H9 (cell line): ENCODE measurements around the gene CTAGE6. TPM values are rescaled to one million over a fixed set of nuclear protein-coding genes. Genes with fewer than 3 reads are reported as not detected.
"Not testable (repeated sequence)": the region's sequence is repeated elsewhere in the genome, so short reads cannot be mapped to it uniquely, and the experiment has no call there.

ENCODE experiments used
- DNase-seq: peaks from one replicate; pipeline ENCODE4 v3.0.0-alpha.2; 2017
- H2AFZ ChIP-seq: one replicate; pipeline ENCODE4 v1.6.1; 2013; ENCODE audit warnings: mild to moderate bottlenecking, low read length, control low read depth, moderate library complexity
- H2AK5ac ChIP-seq: 2 replicates; pipeline ENCODE4 v1.6.1; 2013; ENCODE audit warnings: low read length, control low read depth, mixed read lengths; ENCODE audit not compliant: insufficient read length
- H2BK120ac ChIP-seq: one replicate; pipeline ENCODE4 v1.6.1; 2013; ENCODE audit warnings: low read depth, mild to moderate bottlenecking, low read length, control low read depth, inconsistent platforms; ENCODE audit not compliant: poor library complexity, severe bottlenecking
- H2BK12ac ChIP-seq: 2 replicates; pipeline ENCODE4 v1.6.1; 2013; ENCODE audit warnings: low read length, control low read depth, mixed read lengths, low read depth; ENCODE audit not compliant: insufficient read length
- H2BK15ac ChIP-seq: 2 replicates; pipeline ENCODE4 v1.6.1; 2013; ENCODE audit warnings: low read depth, low read length, control low read depth
- H2BK20ac ChIP-seq: one replicate; pipeline ENCODE4 v1.6.1; 2013; ENCODE audit warnings: low read depth, mild to moderate bottlenecking, low read length, control low read depth, inconsistent platforms; ENCODE audit not compliant: poor library complexity, severe bottlenecking
- H2BK5ac ChIP-seq: 2 replicates; pipeline ENCODE4 v1.6.1; 2013; ENCODE audit warnings: low read length, control low read depth, mixed read lengths; ENCODE audit not compliant: insufficient read length
- H3K14ac ChIP-seq: 2 replicates; pipeline ENCODE4 v1.6.1; 2013; ENCODE audit warnings: low read length, control low read depth; ENCODE audit not compliant: insufficient read depth
- H3K18ac ChIP-seq: 2 replicates; pipeline ENCODE4 v1.6.1; 2013; ENCODE audit warnings: low read depth, mild to moderate bottlenecking, mixed read lengths, low read length, control low read depth; ENCODE audit not compliant: insufficient read length
- H3K23ac ChIP-seq: 2 replicates; pipeline ENCODE4 v1.6.1; 2013; ENCODE audit warnings: low read length, control low read depth, mixed read lengths, low read depth; ENCODE audit not compliant: insufficient read length
- H3K23me2 ChIP-seq: 2 replicates; pipeline ENCODE4 v1.6.1; 2013; ENCODE audit warnings: low read depth, mild to moderate bottlenecking, mixed read lengths, low read length, control low read depth; ENCODE audit not compliant: insufficient read length, poor library complexity, severe bottlenecking
- H3K27ac ChIP-seq: 2 replicates; pipeline ENCODE4 v1.5.1; 2013; ENCODE audit warnings: low read length, control low read depth, mixed read lengths, low read depth; ENCODE audit not compliant: insufficient read length
- H3K27me3 ChIP-seq: 2 replicates; pipeline ENCODE4 v1.6.1; 2013; ENCODE audit warnings: low read length, control low read depth, inconsistent platforms; ENCODE audit not compliant: insufficient read depth
- H3K4ac ChIP-seq: 2 replicates; pipeline ENCODE4 v1.6.1; 2013; ENCODE audit warnings: low read depth, mild to moderate bottlenecking, control low read depth, inconsistent platforms, low read length, moderate library complexity
- H3K4me1 ChIP-seq: 2 replicates; pipeline ENCODE4 v1.6.1; 2013; ENCODE audit warnings: low read length, control low read depth, inconsistent platforms; ENCODE audit not compliant: insufficient read depth
- H3K4me2 ChIP-seq: 2 replicates; pipeline ENCODE4 v1.6.1; 2013; ENCODE audit warnings: low read length, control low read depth, mixed read lengths; ENCODE audit not compliant: insufficient read length, insufficient read depth
- H3K56ac ChIP-seq: 2 replicates; pipeline ENCODE4 v1.6.1; 2013; ENCODE audit warnings: low read depth, mild to moderate bottlenecking, mixed read lengths, low read length, control low read depth; ENCODE audit not compliant: insufficient read length
- H3K79me1 ChIP-seq: 2 replicates; pipeline ENCODE4 v1.6.1; 2013; ENCODE audit warnings: low read depth, mild to moderate bottlenecking, moderate library complexity, low read length, control low read depth, inconsistent platforms; ENCODE audit not compliant: insufficient read depth, poor library complexity, severe bottlenecking
- H3K79me2 ChIP-seq: 2 replicates; pipeline ENCODE4 v1.6.1; 2013; ENCODE audit warnings: low read length, control low read depth, inconsistent platforms; ENCODE audit not compliant: insufficient read depth
- H3K9ac ChIP-seq: 2 replicates; pipeline ENCODE4 v1.6.1; 2013; ENCODE audit warnings: low read length, control low read depth, mixed read lengths; ENCODE audit not compliant: insufficient read length; ENCODE audit errors: extremely low read depth
- H3K9me3 ChIP-seq: one replicate; pipeline ENCODE4 v1.6.1; 2013; ENCODE audit warnings: low read depth, low read length, inconsistent platforms; ENCODE audit not compliant: control insufficient read depth
- H3T11ph ChIP-seq: one replicate; pipeline ENCODE4 v1.6.1; 2013; ENCODE audit warnings: mild to moderate bottlenecking, low read length, control low read depth, inconsistent platforms
- H4K20me1 ChIP-seq: one replicate; pipeline ENCODE4 v1.6.1; 2013; ENCODE audit not compliant: control insufficient read depth, insufficient read length, insufficient read depth
- H4K5ac ChIP-seq: 2 replicates; pipeline ENCODE4 v1.6.1; 2013; ENCODE audit warnings: low read depth, mild to moderate bottlenecking, mixed read lengths, low read length, control low read depth; ENCODE audit not compliant: insufficient read length
- H4K8ac ChIP-seq: replicated peaks from 2 replicates; pipeline ENCODE4 v1.6.1; 2013; ENCODE audit warnings: low read length, control low read depth, mixed read lengths, low read depth; ENCODE audit not compliant: insufficient read length
- H4K91ac ChIP-seq: 2 replicates; pipeline ENCODE4 v1.6.1; 2013; ENCODE audit warnings: low read depth, mild to moderate bottlenecking, moderate library complexity, mixed read lengths, low read length, control low read depth; ENCODE audit not compliant: insufficient read length
- H3K27ac Mint-ChIP-seq, 3 experiments: 2 replicates in 2 of 3; 3 replicates in 1 of 3; pipeline ENCODE4 v1.8.0; 2020 to 2021; ENCODE audit warnings: mixed read lengths in 3 of 3, mild to moderate bottlenecking in 1 of 3, moderate library complexity in 1 of 3
- H3K27me3 Mint-ChIP-seq: 2 replicates; pipeline ENCODE4 v1.8.0; 2021; ENCODE audit warnings: low read depth, mild to moderate bottlenecking, moderate library complexity, mixed read lengths
- H3K36me3 Mint-ChIP-seq, 3 experiments: 2 replicates in 2 of 3; 3 replicates in 1 of 3; pipeline ENCODE4 v1.8.0; 2020 to 2021; ENCODE audit warnings: low read depth in 3 of 3, mixed read lengths in 3 of 3; ENCODE audit not compliant: insufficient read depth in 1 of 3
- H3K4me1 Mint-ChIP-seq, 2 experiments: 2 replicates each; pipeline ENCODE4 v1.8.0; 2020; ENCODE audit warnings: mixed read lengths in 2 of 2
- H3K4me3 Mint-ChIP-seq, 2 experiments: 2 replicates in 1 of 2; 3 replicates in 1 of 2; pipeline ENCODE4 v1.8.0; 2020 to 2021; ENCODE audit warnings: mild to moderate bottlenecking in 2 of 2, mixed read lengths in 2 of 2, moderate library complexity in 1 of 2
- H3K9me3 Mint-ChIP-seq, 2 experiments: 2 replicates in 1 of 2; 3 replicates in 1 of 2; pipeline ENCODE4 v1.8.0; 2020; ENCODE audit warnings: mild to moderate bottlenecking in 2 of 2, mixed read lengths in 2 of 2, moderate library complexity in 1 of 2
- WGBS: extraction: QIAGEN DNeasy Blood & Tissue Kit; methylation state at CpG from one replicate; pipeline ENCODE4 v1.1.7; 2013; ENCODE audit warnings: missing lambda C conversion rate, low lambda C conversion rate, mixed read lengths; ENCODE audit not compliant: insufficient read length; ENCODE audit errors: extremely low coverage; 5-methylcytosine and 5-hydroxymethylcytosine counted together
- long read RNA-seq: library from polyadenylated mRNA; unstranded; transcript quantifications from one replicate; pipeline ENCODE4 v2.0.0, GENCODE V29; 2020
- total RNA-seq: library from RNA; stranded (reverse); gene quantifications from 2 replicates; pipeline ENCODE4 v1.2.1, GENCODE V29; 2021

The CTAGE6 gene, protein sequence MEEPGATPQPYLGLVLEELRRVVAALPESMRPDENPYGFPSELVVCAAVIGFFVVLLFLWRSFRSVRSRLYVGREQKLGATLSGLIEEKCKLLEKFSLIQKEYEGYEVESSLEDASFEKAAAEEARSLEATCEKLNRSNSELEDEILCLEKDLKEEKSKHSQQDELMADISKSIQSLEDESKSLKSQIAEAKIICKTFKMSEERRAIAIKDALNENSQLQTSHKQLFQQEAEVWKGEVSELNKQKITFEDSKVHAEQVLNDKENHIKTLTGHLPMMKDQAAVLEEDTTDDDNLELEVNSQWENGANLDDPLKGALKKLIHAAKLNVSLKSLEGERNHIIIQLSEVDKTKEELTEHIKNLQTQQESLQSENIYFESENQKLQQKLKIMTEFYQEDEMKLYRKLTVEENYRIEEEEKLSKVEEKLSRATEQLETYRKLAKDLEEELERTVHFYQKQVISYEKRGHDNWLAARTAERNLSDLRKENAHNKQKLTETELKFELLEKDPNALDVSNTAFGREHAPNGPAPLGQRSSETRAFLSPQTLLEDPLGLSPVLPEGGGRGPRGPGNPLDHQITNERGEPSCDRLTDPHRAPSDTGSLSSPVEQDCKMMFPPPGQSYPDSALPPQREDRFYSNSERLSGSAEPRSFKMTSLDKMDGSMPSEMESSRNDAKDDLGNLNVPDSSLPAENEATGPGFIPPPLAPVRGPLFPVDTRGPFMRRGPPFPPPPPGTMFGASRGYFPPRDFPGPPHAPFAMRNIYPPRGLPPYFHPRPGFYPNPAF
- not detected in 2 replicates for total RNA-seq
- long read RNA-seq = 0 reads

- H3K9me3 ChIP-seq, H3K23me2 ChIP-seq, H3K23ac ChIP-seq, H3K36me3 Mint-ChIP-seq, H3K9me3 Mint-ChIP-seq, H2BK15ac ChIP-seq, H2BK12ac ChIP-seq, H2AFZ ChIP-seq, DNase-seq, H3K4me2 ChIP-seq, H3K27ac ChIP-seq, H3K4me1 Mint-ChIP-seq, H4K8ac ChIP-seq, H3K56ac ChIP-seq, H3K79me2 ChIP-seq, H3K4me1 ChIP-seq, H4K91ac ChIP-seq, H3K79me1 ChIP-seq, H2BK5ac ChIP-seq, H3K18ac ChIP-seq, H2BK120ac ChIP-seq, H2AK5ac ChIP-seq, H4K5ac ChIP-seq, H3K4ac ChIP-seq, H3K9ac ChIP-seq, H3T11ph ChIP-seq, H3K14ac ChIP-seq, H2BK20ac ChIP-seq, H3K4me3 Mint-ChIP-seq, H3K27ac Mint-ChIP-seq, H3K27me3 Mint-ChIP-seq, H3K27me3 ChIP-seq, H4K20me1 ChIP-seq: not testable (repeated sequence)
- no CpG with 5 or more reads among the region's 19 CpGs for WGBS
These were observed at the start of gene CTAGE6 for GRCh38 chr7:143757596-143757995. Gene CTAGE6, minus strand, starts transcription at chr7:143757696. Its CDS starts 38 bp downstream, at chr7:143757658.

GRCh38 chr7:143806664-143807071 is 49.2 kb upstream of the CTAGE6 start:
- WGBS = no CpG with 5 or more reads among the region's 5 CpGs
- H2BK20ac ChIP-seq, H4K8ac ChIP-seq, H3K23ac ChIP-seq, H3K36me3 Mint-ChIP-seq, H3K14ac ChIP-seq, H2BK12ac ChIP-seq, H3K9me3 Mint-ChIP-seq, H3K79me1 ChIP-seq, H3K9me3 ChIP-seq, H4K5ac ChIP-seq, H2BK15ac ChIP-seq, H2AK5ac ChIP-seq, H3K27ac Mint-ChIP-seq, H3K9ac ChIP-seq, H2AFZ ChIP-seq, H3K4me3 Mint-ChIP-seq, H4K20me1 ChIP-seq, H3K18ac ChIP-seq, H3K27me3 ChIP-seq, H3K56ac ChIP-seq, H3K27me3 Mint-ChIP-seq, H3K79me2 ChIP-seq, H3K4me1 Mint-ChIP-seq, H3K4me2 ChIP-seq, H4K91ac ChIP-seq, H2BK120ac ChIP-seq, H3K27ac ChIP-seq, DNase-seq, H2BK5ac ChIP-seq, H3K23me2 ChIP-seq, H3K4ac ChIP-seq, H3T11ph ChIP-seq, H3K4me1 ChIP-seq: not testable (repeated sequence)
